SH-SY5Y (cell line): ENCODE results near the gene TAS2R10.

ENCODE experiments used
- GATA2 ChIP-seq: IDR thresholded peaks from 2 replicates; pipeline ENCODE4 v1.6.1; 2011; ENCODE audit warnings: mild to moderate bottlenecking, low read depth, low read length
- GATA3 ChIP-seq: IDR thresholded peaks from 2 replicates; pipeline ENCODE4 v1.6.1; 2011; ENCODE audit warnings: low read depth, mild to moderate bottlenecking, low read length, moderate library complexity

DNA sequence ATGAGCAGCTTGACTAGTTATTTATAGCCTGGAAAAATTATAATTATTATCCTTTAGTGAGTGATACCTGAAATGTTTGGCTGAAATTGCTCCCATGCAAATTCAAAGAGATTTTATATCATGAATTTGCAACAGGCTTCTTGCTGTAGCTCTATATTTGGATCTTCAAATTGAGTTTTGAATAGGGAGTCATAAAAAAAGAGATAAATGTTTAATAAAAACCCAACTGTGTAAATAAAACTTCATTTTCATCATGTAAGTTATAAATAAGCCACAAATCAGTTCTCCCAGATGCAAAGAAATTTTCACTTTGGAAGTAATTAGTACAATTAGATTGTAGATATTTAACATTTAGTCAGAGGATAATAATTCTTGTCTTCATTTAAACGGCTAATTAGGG lies 19.0 kb downstream of the TAS2R10 start, which contains the start of gene TAS2R8:
- TF ChIP-seq GATA2 (no peak), GATA3 (no peak)
